GM21619 (cell line): ENCODE measurements around the gene FAM222A.

Experiments used
- ATAC-seq: cut with Tn5 transposase; IDR thresholded peaks from one replicate; pipeline ENCODE4 v1.9.1; 2021; ENCODE audit not compliant: unreplicated experiment

FAM222A gene

GRCh38 chr12:109724321-109724892, 10.8 kb downstream of the FAM222A start:
- ATAC-seq: no peak

- no peak for ATAC-seq
Observed at GRCh38 chr12:109725321-109726105, 11.9 kb downstream of the FAM222A start.

- ATAC-seq: no peak
Observed at GRCh38 chr12:109726106-109726497, 12.5 kb downstream of the FAM222A start.

GRCh38 chr12:109726511-109727038, 12.9 kb downstream of the FAM222A start:
- no peak for ATAC-seq

GRCh38 chr12:109727039-109727723, 13.6 kb downstream of the FAM222A start:
- no peak for ATAC-seq

GRCh38 chr12:109727746-109728726, 14.4 kb downstream of the FAM222A start:
- no peak for ATAC-seq

GRCh38 chr12:109728921-109729320, 15.3 kb downstream of the FAM222A start:
- ATAC-seq: no peak

GRCh38 chr12:109729371-109729781, 15.8 kb downstream of the FAM222A start:
- ATAC-seq: no peak

- no peak for ATAC-seq
Observed at GRCh38 chr12:109729801-109730200, 16.2 kb downstream of the FAM222A start.

- ATAC-seq: no peak
Observed at GRCh38 chr12:109730306-109731145, 16.9 kb downstream of the FAM222A start.

- no peak for ATAC-seq
Observed at GRCh38 chr12:109731231-109731731, 17.7 kb downstream of the FAM222A start.

GRCh38 chr12:109731806-109732205, 18.2 kb downstream of the FAM222A start:
- no peak for ATAC-seq

- ATAC-seq: no peak
Observed at GRCh38 chr12:109732321-109733305, 19.0 kb downstream of the FAM222A start.

GRCh38 chr12:109734219-109735000, 20.8 kb downstream of the FAM222A start:
- no peak for ATAC-seq

GRCh38 chr12:109735051-109735521, 21.5 kb downstream of the FAM222A start:
- no peak for ATAC-seq

- ATAC-seq: no peak
Observed at GRCh38 chr12:109735825-109736551, 22.4 kb downstream of the FAM222A start.
